Caco-2 (cell line): ENCODE measurements around the gene FOXP1. TPM values are rescaled to one million over a fixed set of nuclear protein-coding genes. Genes with fewer than 3 reads are reported as not detected.
A peak's percentile ranks its signal among the peaks of the same experiment; 100 is the strongest.

Source experiments
- BruUV-seq: library from RNA; stranded (reverse); fragments of 400-500 nt; replicated peaks from 2 replicates; lab custom pipeline; 2021; lab: Mats Ljungman, UMichigan
- CTCF ChIA-PET: fragments of 300-600 bp; sonication (Branson Sonifier 250); formaldehyde crosslinking; loops from one replicate; lab custom pipeline; 2022; ENCODE audit warnings: antibody characterized with exemption; lab: Charles Lee
- POLR2A ChIA-PET: fragments of 300-600 bp; sonication (Branson Sonifier 250); formaldehyde crosslinking; loops from one replicate; lab custom pipeline; 2022; ENCODE audit warnings: antibody characterized with exemption; lab: Charles Lee
- DNase-seq, 2 experiments: peaks; one replicate each; pipeline versions ENCODE4 v3.0.0 to v3.0.0-alpha.2; 2020 to 2022
- H3K27me3 ChIP-seq: replicated peaks from 2 replicates; pipeline ENCODE4 v1.6.0; 2011; ENCODE audit warnings: low read length; ENCODE audit not compliant: control insufficient read depth, insufficient read depth
- H3K36me3 ChIP-seq: 2 replicates; pipeline ENCODE4 v1.5.1; 2011; ENCODE audit warnings: low read length; ENCODE audit not compliant: control insufficient read depth, insufficient read depth
- H3K4me1 ChIP-seq: fragments of 250-450 bp; sonication (Bioruptor Pico); 2 replicates; pipeline ENCODE4 v1.5.1; 2020; ENCODE audit warnings: mild to moderate bottlenecking
- H3K4me3 ChIP-seq: 2 replicates; pipeline ENCODE4 v1.5.1; 2011; ENCODE audit warnings: low read depth, mild to moderate bottlenecking, control low read depth, low read length
- H3K9me3 ChIP-seq: fragments of 250-450 bp; sonication (Bioruptor Pico); 2 replicates; pipeline ENCODE4 v1.5.1; 2020; ENCODE audit warnings: mild to moderate bottlenecking, moderate library complexity
- H3K27ac Mint-ChIP-seq: one replicate; pipeline ENCODE4 v1.8.0; 2022; ENCODE audit warnings: mixed read lengths; ENCODE audit not compliant: unreplicated experiment
- H3K27me3 Mint-ChIP-seq: one replicate; pipeline ENCODE4 v1.8.0; 2022; ENCODE audit warnings: mixed read lengths; ENCODE audit not compliant: insufficient read depth, unreplicated experiment
- H3K36me3 Mint-ChIP-seq: one replicate; pipeline ENCODE4 v1.8.0; 2022; ENCODE audit warnings: mild to moderate bottlenecking, mixed read lengths; ENCODE audit not compliant: insufficient read depth, unreplicated experiment
- H3K4me1 Mint-ChIP-seq: one replicate; pipeline ENCODE4 v1.8.0; 2022; ENCODE audit warnings: low read depth, mixed read lengths; ENCODE audit not compliant: unreplicated experiment
- H3K4me3 Mint-ChIP-seq: one replicate; pipeline ENCODE4 v1.8.0; 2022; ENCODE audit warnings: mild to moderate bottlenecking, moderate library complexity, mixed read lengths; ENCODE audit not compliant: unreplicated experiment
- H3K9me3 Mint-ChIP-seq: one replicate; pipeline ENCODE4 v1.8.0; 2022; ENCODE audit warnings: mixed read lengths; ENCODE audit not compliant: unreplicated experiment
- CTCF ChIP-seq, 2 experiments: fragments of 200-600 bp in 1 of 2; IDR thresholded peaks; 1 replicate in 1 of 2; 2 replicates in 1 of 2; pipeline versions ENCODE4 v1.5.1 to v1.8.0; 2011 to 2022; ENCODE audit warnings: antibody characterized with exemption in 1 of 2, control low read depth in 1 of 2, inconsistent platforms in 1 of 2, low read depth in 1 of 2, low read length in 1 of 2, mild to moderate bottlenecking in 1 of 2, moderate library complexity in 1 of 2; ENCODE audit not compliant: insufficient read depth in 1 of 2, severe bottlenecking in 1 of 2, unreplicated experiment in 1 of 2
- intact Hi-C: fragments of 100-400 bp; cut with micrococcal nuclease; formaldehyde crosslinking; loops from one replicate; pipeline ENCODE4 v1.10.0; 2022; ENCODE audit not compliant: unreplicated experiment
- total RNA-seq: library from RNA; stranded (reverse); gene quantifications from 2 replicates; pipeline ENCODE4 v1.2.3, GENCODE V29; 2022

FOXP1 gene
- total RNA-seq, 1 experiment from 2014 or later = 131 TPM

GRCh38 chr3:71012971-71013370, 570.6 kb downstream of the FOXP1 start:
- Histone ChIP-seq H3K27me3 (no peaks in the 10 kb centered on the region), H3K4me1 (peaks cover 7% of the 10 kb centered on the region), H3K4me3 (no peak overlapping the region), H3K36me3 (peaks cover 3% of the 10 kb centered on the region; the same call in 1 of the 2 replicates), H3K9me3 (no peaks in the 10 kb centered on the region)
- ChIA-PET POLR2A (no interaction called here), CTCF (no interaction called here)
- no peak overlapping the region for H3K4me3 Mint-ChIP-seq
- H3K36me3 Mint-ChIP-seq = peaks cover 41% of the 10 kb centered on the region
- no peak for TF ChIP-seq CTCF (IDR thresholded peaks at IDR 0.05; ENCODE audit: insufficient read depth in 1 of 2, low read depth in 1 of 2, low read length in 1 of 2, severe bottlenecking in 1 of 2, unreplicated experiment in 1 of 2)
- H3K27ac Mint-ChIP-seq = no peak overlapping the region
- intact Hi-C loops = no loop called here
- H3K9me3 Mint-ChIP-seq = no peaks in the 10 kb centered on the region
- peaks cover 5% of the 10 kb centered on the region for H3K4me1 Mint-ChIP-seq
- H3K27me3 Mint-ChIP-seq = no peaks in the 10 kb centered on the region
- no peak for DNase-seq
- BruUV-seq = TSS peak; percentile 9

GRCh38 chr3:71011565-71012287, 571.8 kb downstream of the FOXP1 start:
- H3K9me3 Mint-ChIP-seq = no peaks in the 10 kb centered on the region
- no peak overlapping the region for H3K27ac Mint-ChIP-seq
- H3K4me1 Mint-ChIP-seq = peaks cover 6% of the 10 kb centered on the region
- CTCF ChIA-PET = no interaction called here
- no peak overlapping the region for H3K4me3 ChIP-seq
- H3K4me1 ChIP-seq = peaks cover 15% of the 10 kb centered on the region
- no peaks in the 10 kb centered on the region for H3K27me3 Mint-ChIP-seq
- no peaks in the 10 kb centered on the region for H3K9me3 ChIP-seq
- POLR2A ChIA-PET = no interaction called here
- H3K36me3 ChIP-seq = peaks cover 3% of the 10 kb centered on the region; the same call in 1 of the 2 replicates
- no peak for DNase-seq
- no TSS peak for BruUV-seq
- no peak overlapping the region for H3K4me3 Mint-ChIP-seq
- intact Hi-C loops = no loop called here
- peaks cover 52% of the 10 kb centered on the region for H3K36me3 Mint-ChIP-seq
- H3K27me3 ChIP-seq = no peaks in the 10 kb centered on the region
- TF ChIP-seq CTCF (IDR thresholded peaks at IDR 0.05; ENCODE audit: insufficient read depth in 1 of 2, low read depth in 1 of 2, low read length in 1 of 2, severe bottlenecking in 1 of 2, unreplicated experiment in 1 of 2) = no peak

GRCh38 chr3:71010726-71011455, 572.6 kb downstream of the FOXP1 start:
- Mint-ChIP-seq H3K9me3 (no peaks in the 10 kb centered on the region), H3K27ac (no peak overlapping the region), H3K4me1 (peaks cover 6% of the 10 kb centered on the region), H3K4me3 (no peak overlapping the region), H3K36me3 (peaks cover 52% of the 10 kb centered on the region), H3K27me3 (no peaks in the 10 kb centered on the region)
- ChIA-PET POLR2A (no interaction called here), CTCF (no interaction called here)
- no peak overlapping the region for H3K4me3 ChIP-seq
- peaks cover 3% of the 10 kb centered on the region; the same call in 1 of the 2 replicates for H3K36me3 ChIP-seq
- intact Hi-C loops = no loop called here
- no TSS peak for BruUV-seq
- peaks cover 15% of the 10 kb centered on the region for H3K4me1 ChIP-seq
- no peaks in the 10 kb centered on the region for H3K9me3 ChIP-seq
- no peaks in the 10 kb centered on the region for H3K27me3 ChIP-seq
- DNase-seq = no peak
- TF ChIP-seq CTCF (IDR thresholded peaks at IDR 0.05; ENCODE audit: insufficient read depth in 1 of 2, low read depth in 1 of 2, low read length in 1 of 2, severe bottlenecking in 1 of 2, unreplicated experiment in 1 of 2) = no peak
